ENCODE results near the gene ZNF768.
A peak's percentile ranks its signal among the peaks of the same experiment; 100 is the strongest.
"Not testable (repeated sequence)": the region's sequence is repeated elsewhere in the genome, so short reads cannot be mapped to it uniquely, and the experiment has no call there.

The ZNF768 gene

GRCh38 chr16:30532285-30533145 lies 6.1 kb upstream of the ZNF768 start:
- no peak for DNase-seq

DNA sequence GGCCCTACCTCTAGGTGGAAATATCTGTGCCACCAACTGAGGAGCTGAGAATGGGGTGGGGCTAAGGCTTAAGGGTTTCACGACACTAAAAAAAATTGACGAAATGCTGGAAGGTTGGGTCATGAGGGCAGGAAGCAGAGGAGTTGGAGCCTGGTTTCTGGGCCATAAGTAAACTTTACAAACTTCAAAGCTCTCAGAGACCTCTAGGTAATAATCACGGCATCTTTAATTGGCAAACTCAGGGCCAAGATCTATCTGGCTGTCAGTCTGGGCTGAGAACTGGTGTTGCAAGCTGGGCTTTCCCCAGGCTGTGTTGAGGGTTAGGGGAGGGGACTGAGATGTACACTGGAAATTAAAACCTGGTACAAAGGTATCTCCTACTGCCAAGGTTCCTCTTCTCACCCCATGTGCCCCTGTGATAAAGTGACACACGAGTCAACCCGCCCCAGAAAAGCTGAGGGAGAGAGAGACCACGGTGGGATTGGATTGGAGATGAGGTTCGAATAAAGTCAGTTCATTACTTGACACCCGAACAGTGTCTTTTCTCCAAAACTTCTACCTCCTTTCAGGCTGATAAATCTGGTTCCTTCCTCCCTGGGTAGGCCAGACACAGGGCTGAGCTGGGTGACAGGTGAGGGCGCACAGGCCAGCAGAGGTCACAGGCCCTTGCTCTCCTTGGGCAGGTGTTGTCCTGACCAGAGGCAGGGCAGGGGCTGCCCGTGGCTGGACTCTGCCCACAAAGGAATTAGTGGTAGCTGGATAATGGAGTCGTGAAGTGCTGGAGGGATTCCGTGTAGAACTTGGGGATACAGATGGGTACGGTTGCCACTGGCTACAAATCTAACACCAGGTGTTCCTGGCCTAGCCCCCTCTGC lies 4.0 kb upstream of the ZNF768 start:
- no peak for DNase-seq

DNA sequence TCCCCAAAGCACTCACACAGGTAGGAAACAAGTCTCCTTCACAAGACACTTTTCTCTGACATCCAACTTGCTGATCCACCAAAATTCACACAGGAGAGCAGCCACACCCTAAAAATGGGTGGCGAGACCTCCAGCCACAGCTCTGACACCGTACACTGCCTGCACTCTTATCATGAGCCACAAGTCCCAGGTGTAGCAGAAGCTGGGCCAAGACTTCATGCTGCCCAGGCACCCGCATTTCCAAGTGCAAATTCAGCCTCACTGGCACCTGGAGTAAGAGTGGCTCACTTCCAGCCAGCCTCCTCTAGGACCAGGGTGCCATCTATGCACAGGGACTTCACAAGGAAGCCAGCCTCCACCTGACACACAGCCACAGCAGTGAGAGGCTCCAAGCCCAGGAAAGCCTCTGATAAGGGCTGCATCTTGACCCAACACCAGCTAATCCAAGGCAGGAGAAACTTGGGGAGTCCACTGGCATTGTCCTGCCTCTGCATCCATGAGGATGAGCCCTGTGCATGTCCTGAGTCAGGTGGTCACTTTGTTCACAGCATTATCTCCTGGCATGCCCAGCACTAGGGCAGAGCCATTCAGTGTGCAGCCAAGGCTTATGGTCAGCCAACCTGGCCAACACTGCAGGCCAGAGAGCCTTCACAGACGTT lies 2.6 kb upstream of the ZNF768 start:
- DNase-seq = peak; percentile 50

DNA sequence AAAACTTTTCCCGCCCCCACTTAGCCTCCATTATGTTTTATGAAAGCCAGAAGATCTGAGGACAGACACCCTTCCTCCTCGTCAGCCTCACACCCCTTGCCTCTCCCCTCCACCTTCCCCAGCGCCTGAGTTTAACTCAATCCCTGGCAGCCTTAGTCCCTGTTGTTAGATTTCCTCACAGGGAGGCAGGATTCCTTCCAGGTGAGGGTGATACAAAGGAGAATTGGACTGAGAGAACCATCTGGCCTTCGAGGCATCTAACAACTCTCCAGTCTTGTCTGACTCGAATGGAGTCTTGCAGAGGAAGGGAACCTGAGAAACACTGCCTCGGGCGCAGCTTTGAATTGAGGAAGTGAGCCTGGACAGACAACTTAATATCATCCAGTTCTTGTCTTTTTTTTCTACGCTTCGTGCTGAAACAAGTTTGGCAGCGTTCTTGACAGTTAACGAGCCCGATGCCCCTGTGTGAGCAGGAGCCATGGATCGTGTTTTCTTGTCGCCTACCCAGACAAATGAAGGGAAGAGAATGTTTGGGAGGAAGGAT lies 1.3 kb upstream of the ZNF768 start:
- peak; percentile 91 for DNase-seq

GRCh38 chr16:30526823-30527634 lies 663 bp upstream of the ZNF768 start:
- peak; percentile 100 for DNase-seq

- no peak for DNase-seq
These were observed 576 bp downstream of the ZNF768 start for GRCh38 chr16:30525844-30526136.

DNA sequence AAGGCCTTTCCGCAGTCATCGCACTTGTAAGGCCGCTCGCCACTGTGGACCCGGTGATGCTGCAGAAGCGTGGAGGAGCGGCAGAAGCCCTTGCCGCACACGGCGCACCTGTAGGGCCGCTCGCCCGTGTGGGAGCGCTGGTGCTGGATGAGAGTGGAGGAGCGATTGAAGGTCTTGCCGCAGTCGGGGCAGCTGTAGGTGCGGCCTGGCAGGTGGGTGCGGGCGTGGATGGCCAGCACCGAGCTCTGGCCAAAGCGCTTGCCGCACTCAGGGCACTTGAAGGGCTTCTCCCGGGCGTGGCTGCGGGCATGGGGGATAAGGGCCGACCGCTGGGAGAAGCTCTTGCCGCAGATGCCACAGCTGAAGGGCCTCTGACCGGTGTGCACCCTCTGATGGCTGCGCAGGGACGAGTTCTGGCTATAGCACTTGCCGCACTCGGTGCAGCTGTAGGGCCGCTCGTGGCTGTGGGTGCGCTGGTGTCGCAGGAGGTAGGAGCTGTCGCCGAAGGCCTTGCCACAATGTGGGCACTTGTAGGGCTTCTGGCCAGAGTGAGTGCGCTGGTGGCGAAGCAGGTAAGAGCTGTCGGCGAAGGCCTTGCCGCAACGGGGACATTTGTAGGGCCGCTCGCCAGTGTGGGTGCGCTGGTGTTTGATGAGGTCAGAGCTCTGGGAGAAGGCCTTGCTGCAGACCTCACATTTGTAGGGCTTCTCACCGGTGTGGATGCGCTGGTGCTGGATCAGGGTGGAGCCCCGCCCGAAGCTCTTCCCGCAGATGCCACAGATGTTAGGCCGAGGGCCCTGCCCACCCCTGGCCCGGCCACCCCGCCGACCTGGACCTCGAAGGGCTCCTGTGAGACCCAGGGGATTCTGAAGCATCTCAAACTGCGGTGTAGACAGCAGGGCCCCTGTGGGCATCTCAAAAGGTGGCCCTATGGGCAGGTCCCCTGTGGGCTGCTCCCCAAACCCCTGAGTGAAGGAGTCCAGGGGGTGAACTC lies 1.5 kb downstream of the ZNF768 start:
- no peak for DNase-seq

DNA sequence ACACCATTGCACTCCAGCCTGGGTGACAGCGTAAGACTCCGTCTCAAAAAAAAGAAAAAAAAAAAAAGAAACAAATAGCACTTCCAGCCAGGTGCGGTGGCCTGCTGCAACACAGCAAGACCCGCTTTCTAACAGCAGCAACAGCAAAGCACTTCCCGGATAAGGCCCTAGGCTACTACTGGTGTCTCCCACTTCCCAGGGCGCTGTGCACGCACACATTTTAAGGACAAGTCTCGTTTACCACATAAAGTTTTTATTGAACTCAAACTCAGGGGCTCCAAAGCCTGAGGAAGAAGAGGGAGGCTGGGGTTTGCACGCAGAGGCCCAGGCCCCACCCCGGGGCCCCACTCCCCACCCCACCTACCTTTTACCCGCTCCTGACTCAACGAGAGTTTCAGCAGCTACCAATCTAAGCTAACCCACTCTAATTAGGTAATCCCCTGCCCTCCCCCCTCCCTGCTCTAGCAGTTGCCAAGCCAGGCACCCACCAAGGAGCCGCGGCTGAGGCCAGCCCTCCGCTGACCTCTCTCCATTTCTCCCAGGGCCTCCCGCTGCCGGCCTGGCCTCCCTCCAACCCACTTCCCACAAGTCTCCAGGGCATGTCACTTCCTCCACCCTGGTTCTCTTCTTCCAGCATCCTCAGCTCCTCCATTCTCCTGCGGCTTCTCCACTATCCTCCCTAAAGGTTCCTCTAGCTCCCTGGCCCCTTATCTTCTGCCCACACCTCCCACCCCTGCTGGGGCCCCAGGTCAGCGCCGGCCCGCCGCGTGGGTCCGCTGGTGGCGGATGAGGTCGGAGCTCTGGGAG lies 2.4 kb downstream of the ZNF768 start:
- DNase-seq = no peak

DNA sequence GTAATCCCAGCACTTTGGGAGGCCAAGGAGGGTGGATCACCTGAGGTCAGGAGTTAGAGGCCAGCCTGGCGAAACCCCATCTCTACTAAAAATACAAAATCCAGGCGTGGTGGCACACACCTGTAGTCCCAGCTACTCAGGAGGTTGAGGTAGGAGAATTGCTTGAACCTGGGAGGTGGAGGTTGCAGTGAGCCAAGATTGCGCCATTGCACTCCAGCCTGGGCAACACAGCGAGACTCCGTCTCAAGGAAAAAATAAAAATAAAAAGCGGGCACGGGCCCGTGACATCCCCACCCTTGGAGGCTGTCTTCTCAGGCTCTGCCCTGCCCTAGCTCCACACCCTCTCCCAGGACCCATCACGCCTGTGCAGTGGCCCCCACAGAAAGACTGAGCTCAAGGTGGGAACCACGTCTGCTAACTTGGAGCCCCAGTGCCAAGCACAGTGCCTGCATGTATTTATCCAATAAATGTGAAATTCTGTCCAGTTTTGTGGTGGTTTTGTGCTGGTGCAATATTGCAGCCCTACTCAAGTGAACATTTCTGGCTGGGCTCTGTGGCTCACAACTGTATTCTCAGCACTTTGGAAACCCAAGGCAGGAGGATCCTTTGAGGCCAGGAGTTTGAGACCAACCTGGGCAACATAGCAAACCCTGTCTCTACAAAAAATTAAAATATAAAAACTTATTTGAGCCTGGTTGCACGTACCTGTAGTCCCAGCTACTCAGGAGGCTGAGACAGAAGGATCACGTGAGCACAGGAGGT lies 3.5 kb downstream of the ZNF768 start:
- DNase-seq = not testable (repeated sequence)

- no peak for DNase-seq
These were observed 4.3 kb downstream of the ZNF768 start for GRCh38 chr16:30521873-30522641.

DNA sequence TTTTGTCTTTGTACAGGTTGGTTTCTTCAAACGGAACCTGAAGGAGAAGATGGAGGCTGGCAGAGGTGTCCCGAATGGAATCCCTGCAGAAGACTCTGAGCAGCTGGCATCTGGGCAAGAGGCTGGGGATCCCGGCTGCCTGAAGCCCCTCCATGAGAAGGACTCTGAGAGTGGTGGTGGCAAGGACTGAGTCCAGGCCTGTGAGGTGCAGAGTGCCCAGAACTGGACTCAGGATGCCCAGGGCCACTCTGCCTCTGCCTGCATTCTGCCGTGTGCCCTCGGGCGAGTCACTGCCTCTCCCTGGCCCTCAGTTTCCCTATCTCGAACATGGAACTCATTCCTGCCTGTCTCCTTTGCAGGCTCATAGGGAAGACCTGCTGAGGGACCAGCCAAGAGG lies 4.9 kb downstream of the ZNF768 start:
- no peak for DNase-seq

DNA sequence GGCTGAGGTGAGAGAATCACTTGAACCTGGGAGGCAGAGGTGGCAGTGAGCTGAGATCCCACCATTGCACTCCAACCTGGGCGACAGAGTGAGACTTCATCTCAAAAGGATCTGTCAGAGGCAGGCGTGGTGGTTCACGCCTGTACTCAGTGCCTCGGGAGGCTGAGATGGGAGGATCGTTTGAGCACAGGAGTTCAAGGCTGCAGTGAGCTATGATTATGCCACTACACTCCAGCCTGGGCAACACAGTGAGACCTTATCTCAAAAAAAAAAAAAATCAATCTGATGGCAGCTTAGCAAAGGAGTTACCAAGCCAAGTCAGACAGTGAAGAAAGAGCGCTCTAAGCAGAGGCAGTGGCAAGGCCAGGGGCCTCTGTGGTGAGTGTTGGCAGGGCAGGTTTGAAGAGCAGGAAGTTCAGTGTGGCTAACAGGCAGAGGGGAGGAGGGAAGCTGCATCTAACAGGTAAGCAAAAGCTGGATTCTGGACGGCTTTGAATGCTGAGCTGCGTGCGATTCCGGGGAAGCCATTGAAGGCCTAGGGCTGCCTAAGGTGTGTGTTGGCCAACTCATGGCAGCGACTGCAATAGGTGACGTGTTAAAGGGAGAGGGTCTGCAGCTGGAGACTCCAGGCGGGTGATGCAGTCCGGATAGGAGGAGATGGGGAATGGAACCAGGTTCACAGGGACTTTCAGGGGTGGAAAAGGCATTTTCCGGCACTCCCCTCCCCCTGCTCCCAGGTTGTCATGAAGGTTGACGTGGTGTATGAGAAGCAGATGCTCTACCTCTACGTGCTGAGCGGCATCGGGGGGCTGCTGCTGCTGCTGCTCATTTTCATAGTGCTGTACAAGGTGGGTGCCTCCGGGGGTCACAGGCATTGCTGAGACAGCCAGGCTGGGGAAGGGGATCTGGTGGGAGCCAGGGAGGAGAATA lies 7.0 kb downstream of the ZNF768 start:
- no peak for DNase-seq

- no peak for DNase-seq
These were observed 7.8 kb downstream of the ZNF768 start for GRCh38 chr16:30518552-30518951.

DNA sequence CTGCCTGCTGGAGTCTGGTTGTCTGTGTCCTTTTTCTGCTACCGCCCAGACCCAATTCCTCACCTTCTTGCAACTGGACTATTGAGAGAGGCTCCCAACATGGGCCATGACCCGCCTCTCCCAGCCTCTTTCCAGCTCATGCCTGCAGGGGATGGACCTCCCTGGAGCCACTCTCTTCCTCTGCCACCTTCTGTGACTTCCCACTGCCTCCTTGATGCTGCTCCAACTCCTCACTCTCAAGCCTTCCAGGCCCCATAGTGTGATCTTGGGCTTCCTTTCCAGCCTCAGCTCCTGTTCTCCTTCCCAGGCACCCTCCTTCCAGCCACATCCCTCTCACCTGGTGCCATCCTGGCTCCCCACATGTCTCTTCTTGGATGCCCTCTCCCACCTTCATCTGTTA lies 11.1 kb downstream of the ZNF768 start:
- no peak for DNase-seq

DNA sequence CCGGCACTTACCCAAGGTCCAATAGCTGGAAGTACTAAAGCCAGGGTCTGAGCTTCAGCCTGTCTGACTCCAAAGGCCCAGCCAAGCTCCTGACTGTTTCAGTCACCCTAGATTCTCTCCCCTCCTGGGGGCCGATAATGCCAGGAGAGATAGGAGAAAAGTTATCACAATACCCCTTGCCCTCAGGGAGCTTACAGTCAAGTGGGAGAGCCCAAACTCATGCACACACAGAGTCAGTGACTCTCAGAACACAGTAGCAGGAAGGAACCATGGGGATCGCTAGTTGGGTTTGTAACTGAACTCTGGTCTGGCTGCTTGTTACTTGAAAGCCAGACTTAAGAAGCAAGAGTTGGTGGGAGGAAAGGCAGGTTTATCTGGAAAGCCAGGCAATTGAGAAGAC lies 14.9 kb downstream of the ZNF768 start:
- no peak for DNase-seq

DNA sequence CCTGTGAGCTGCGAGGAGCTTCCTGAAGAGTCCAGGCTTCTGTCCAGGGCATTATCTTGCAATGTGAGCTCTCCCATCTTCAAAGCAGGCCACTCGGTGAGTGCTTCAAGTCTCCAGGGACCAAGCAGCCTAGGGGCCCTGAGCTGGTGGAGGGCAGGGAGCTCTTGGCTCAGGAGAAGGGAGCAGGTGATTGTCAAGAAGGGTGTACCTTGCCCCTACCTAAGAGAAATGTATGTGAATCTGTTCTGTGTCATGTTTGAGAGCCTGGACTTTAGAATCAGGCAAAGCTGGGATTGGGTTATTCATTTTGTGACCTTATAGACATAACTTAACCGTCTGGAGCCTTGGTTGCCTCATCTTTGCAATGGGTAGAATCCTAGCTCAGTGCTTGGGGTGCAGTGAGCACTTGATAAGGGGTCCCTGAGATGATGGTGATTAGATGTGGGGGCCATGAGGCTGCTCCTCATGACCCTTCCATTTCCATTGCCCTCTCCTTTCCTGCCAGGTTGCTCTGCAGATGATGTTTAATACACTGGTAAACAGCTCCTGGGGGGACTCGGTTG lies 15.9 kb downstream of the ZNF768 start:
- no peak for DNase-seq

DNA sequence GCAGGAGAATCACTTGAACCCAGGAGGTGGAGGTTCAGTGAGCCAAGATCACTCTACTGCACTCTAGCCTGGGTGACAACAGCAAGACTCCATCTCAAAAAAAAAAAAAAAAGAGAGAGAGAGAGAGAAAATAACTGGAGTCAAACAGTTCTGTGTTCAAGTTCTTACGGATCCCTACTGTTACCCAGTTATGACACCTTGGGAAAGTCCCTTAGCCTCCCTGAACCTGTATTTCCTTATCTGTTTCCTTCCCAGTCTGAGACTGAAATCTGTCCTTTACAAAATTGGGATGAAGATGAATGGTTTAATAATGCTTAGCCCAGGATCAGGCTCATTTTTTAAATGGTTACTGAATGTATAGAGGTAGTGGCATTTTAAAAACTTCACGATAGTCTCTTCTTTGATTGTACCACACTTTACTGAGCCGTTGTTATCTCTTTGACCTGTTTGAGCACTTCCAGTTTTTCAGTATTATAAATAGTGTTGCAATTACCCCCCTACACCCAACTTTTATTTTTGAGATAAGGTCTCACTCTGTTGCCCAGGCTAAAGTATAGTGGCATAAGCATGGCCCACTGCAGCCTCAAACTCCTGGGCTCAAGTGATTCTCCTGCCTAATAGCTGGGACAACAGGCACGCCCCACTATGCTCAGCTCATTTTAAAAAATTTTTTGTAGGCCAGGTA lies 17.1 kb downstream of the ZNF768 start:
- peak; percentile 67 for DNase-seq

Measured in OCI-M1 (cell line).